HG03060 (cell line): Measurements from ENCODE around the gene AKIRIN1.
"Not testable (repeated sequence)": the region's sequence is repeated elsewhere in the genome, so short reads cannot be mapped to it uniquely, and the experiment has no call there.

Experiments
- ATAC-seq: cut with Tn5 transposase; IDR thresholded peaks from one replicate; pipeline ENCODE4 v1.9.1; 2021; ENCODE audit warnings: low read depth, moderate number of reproducible peaks; ENCODE audit not compliant: unreplicated experiment

Gene AKIRIN1

GRCh38 chr1:38992412-38993111 lies 1.5 kb downstream of the AKIRIN1 start:
- ATAC-seq = no peak

GRCh38 chr1:38994196-38994595 lies 3.1 kb downstream of the AKIRIN1 start:
- ATAC-seq = no peak

GRCh38 chr1:38997034-38997900 lies 6.2 kb downstream of the AKIRIN1 start:
- ATAC-seq = no peak

GRCh38 chr1:38997901-38998190 lies 6.8 kb downstream of the AKIRIN1 start:
- ATAC-seq = no peak

GRCh38 chr1:39001516-39002421 lies 10.7 kb downstream of the AKIRIN1 start:
- ATAC-seq = no peak

GRCh38 chr1:39003281-39003680 lies 12.2 kb downstream of the AKIRIN1 start:
- no peak for ATAC-seq

- ATAC-seq = no peak
These were observed 12.7 kb downstream of the AKIRIN1 start for GRCh38 chr1:39003794-39004193.

- no peak for ATAC-seq
These were observed 15.2 kb downstream of the AKIRIN1 start for GRCh38 chr1:39006287-39006686.

- no peak for ATAC-seq
These were observed 15.9 kb downstream of the AKIRIN1 start for GRCh38 chr1:39006726-39007645.

- not testable (repeated sequence) for ATAC-seq
These were observed 23.9 kb downstream of the AKIRIN1 start for GRCh38 chr1:39014956-39015355.

GRCh38 chr1:39016604-39017171 lies 25.6 kb downstream of the AKIRIN1 start:
- ATAC-seq = no peak

GRCh38 chr1:39017266-39017665 lies 26.2 kb downstream of the AKIRIN1 start:
- no peak for ATAC-seq

GRCh38 chr1:39020494-39020893 lies 29.4 kb downstream of the AKIRIN1 start:
- not testable (repeated sequence) for ATAC-seq

- ATAC-seq = no peak
These were observed 30.4 kb downstream of the AKIRIN1 start for GRCh38 chr1:39021426-39021825.

GRCh38 chr1:39023140-39023539 lies 32.1 kb downstream of the AKIRIN1 start:
- no peak for ATAC-seq

GRCh38 chr1:39026051-39026865 lies 35.2 kb downstream of the AKIRIN1 start, which contains the start of gene NDUFS5:
NDUFS5 (plus strand) TSS chr1:39026350; CDS start chr1:39028725, 2,375 bp downstream.
- ATAC-seq = peak; percentile 80

- no peak for ATAC-seq
These were observed 35.9 kb downstream of the AKIRIN1 start for GRCh38 chr1:39026866-39027507.

GRCh38 chr1:39034114-39034654 lies 43.1 kb downstream of the AKIRIN1 start:
- no peak for ATAC-seq
